ENCODE measurements around the gene LIPK.

The LIPK gene

DNA sequence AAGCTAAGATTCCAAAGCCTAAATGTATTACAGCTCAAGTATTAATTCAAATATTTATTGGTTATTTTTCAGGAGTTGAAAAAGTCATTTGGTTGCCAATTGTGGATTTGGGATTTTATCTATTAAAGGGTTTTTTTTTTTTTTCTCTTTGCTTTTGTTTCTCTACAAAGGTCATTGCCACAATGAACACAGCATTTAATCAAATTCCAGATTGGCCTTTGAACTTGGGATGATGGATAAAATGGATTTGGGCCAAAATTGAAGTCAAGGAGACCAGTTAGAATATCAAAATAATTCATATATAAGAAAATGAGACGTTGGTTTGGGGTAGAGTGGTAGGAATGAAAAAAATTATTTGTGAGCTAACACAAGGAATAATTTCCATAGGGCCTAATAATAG is 63.3 kb downstream of the LIPK start:
- Histone ChIP-seq H2AFZ (ENCODE audit: low read depth, low read length) (no peak overlapping the region), H3K9me3 (ENCODE audit: low read length) (no peaks in the 10 kb centered on the region), H3K36me3 (ENCODE audit: insufficient read depth, low read length) (no peaks in the 10 kb centered on the region), H3K4me1 (ENCODE audit: insufficient read depth, low read length) (no peaks in the 10 kb centered on the region), H3K27me3 (ENCODE audit: insufficient read depth, low read length) (no peaks in the 10 kb centered on the region), H3K4me3 (ENCODE audit: low read length) (no peak overlapping the region)

DNA sequence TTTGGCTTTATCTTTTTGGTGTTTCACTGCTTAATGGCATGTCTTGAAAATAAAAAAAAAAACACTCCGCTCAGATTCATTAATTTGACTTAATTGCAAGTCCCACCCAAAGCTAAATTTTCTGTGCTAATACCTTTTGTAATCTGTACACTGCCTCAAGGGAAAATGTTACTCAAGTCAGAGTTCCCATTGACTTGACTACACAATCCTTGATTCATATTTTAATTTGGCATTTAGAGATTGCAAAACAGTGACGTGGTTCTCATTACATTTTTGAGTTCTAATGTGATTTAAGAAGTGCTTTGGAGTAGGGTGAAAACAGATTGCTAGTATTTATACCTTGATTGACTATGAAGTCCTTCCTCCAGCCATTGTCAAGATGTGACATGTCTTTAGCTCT is 75.2 kb downstream of the LIPK start:
- Histone ChIP-seq H2AFZ (ENCODE audit: low read depth, low read length) (no peak overlapping the region), H3K4me1 (ENCODE audit: insufficient read depth, low read length) (no peaks in the 10 kb centered on the region), H3K4me3 (ENCODE audit: low read length) (no peak overlapping the region), H3K36me3 (ENCODE audit: insufficient read depth, low read length) (no peaks in the 10 kb centered on the region), H3K27me3 (ENCODE audit: insufficient read depth, low read length) (no peaks in the 10 kb centered on the region), H3K9me3 (ENCODE audit: low read length) (no peaks in the 10 kb centered on the region)

DNA sequence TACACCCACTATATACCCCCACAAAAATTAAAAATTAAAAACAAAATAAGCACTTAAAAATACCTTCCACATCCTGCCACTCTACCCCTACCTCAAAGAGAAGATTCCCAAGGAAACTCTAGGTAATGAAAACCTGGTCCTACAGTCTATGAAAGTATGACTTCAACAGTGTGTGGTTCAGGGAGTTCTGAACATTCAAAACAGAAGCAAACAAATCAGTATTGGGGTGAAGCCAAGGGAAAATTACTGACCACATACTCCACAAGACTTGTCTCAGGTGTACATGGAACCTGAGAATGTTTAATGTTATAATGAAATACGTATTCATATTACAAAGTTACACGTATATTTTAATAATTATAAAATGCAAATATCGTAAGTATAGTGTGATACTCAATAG is 76.2 kb downstream of the LIPK start:
- no peaks in the 10 kb centered on the region for H3K27me3 ChIP-seq (ENCODE audit: insufficient read depth, low read length)
- no peak overlapping the region for H3K4me3 ChIP-seq (ENCODE audit: low read length)
- H3K9me3 ChIP-seq (ENCODE audit: low read length): no peaks in the 10 kb centered on the region
- H3K36me3 ChIP-seq (ENCODE audit: insufficient read depth, low read length): no peaks in the 10 kb centered on the region
- H3K4me1 ChIP-seq (ENCODE audit: insufficient read depth, low read length): no peaks in the 10 kb centered on the region
- H2AFZ ChIP-seq (ENCODE audit: low read depth, low read length): no peak overlapping the region

DNA sequence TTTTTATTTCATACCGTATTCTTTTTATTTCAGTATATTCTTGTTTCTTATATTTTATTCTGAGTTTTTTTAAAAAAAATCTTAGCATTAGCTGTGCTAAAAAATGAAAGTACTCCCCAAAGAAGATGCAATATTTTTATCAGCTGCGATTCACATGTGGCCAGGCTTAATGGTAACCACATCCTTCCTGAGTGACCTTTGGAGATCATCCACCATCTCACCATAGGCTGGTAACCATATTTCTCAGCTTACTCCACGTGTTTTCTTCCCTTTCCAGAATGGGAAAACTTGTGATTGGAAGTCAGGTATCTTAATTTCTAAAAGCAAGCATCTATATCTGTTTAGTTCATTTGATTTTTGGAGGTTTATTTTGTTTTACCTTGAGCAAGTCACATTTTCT is 77.7 kb downstream of the LIPK start:
- Histone ChIP-seq H3K27me3 (ENCODE audit: insufficient read depth, low read length) (no peaks in the 10 kb centered on the region), H2AFZ (ENCODE audit: low read depth, low read length) (no peak overlapping the region), H3K4me1 (ENCODE audit: insufficient read depth, low read length) (no peaks in the 10 kb centered on the region), H3K36me3 (ENCODE audit: insufficient read depth, low read length) (no peaks in the 10 kb centered on the region), H3K4me3 (ENCODE audit: low read length) (no peak overlapping the region), H3K9me3 (ENCODE audit: low read length) (no peaks in the 10 kb centered on the region)

DNA sequence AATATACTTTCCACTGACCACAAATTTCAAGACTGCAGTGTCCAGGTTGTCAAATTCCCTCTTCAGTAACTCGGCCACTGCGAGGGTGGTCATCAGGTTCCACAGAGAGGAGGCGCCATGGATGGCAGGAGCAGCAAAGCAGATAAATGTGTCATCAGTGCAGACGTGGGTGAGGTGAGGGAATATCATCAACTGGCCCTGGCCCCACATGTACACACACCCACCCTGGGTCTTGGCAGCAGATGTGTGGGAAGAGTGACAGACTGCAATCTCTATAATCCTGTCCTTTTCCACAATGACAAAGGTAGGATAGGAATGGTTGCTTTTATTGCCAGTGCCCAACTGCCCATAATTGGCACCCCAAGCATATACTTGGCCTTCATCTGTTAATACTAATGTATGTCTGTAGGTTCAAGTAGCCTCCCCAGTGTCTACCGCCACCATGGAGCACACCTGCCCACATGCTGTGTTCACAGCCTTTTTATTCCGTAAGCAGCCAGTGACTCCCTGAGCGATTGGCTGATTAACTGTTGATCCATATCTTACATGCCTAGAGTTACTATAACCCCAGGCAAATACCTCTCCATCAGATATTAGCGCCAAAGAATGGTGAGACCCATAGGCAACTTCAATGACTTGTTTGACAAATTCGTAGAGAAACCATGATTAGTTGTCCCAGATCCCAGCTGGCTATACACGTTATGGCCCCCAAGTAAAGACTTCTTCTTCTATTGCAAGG is 80.2 kb downstream of the LIPK start:
- Histone ChIP-seq H2AFZ (ENCODE audit: low read depth, low read length) (no peak overlapping the region), H3K4me1 (ENCODE audit: insufficient read depth, low read length) (no peaks in the 10 kb centered on the region), H3K27me3 (ENCODE audit: insufficient read depth, low read length) (no peaks in the 10 kb centered on the region), H3K4me3 (ENCODE audit: low read length) (no peak overlapping the region), H3K9me3 (ENCODE audit: low read length) (no peaks in the 10 kb centered on the region), H3K36me3 (ENCODE audit: insufficient read depth, low read length) (no peaks in the 10 kb centered on the region)

DNA sequence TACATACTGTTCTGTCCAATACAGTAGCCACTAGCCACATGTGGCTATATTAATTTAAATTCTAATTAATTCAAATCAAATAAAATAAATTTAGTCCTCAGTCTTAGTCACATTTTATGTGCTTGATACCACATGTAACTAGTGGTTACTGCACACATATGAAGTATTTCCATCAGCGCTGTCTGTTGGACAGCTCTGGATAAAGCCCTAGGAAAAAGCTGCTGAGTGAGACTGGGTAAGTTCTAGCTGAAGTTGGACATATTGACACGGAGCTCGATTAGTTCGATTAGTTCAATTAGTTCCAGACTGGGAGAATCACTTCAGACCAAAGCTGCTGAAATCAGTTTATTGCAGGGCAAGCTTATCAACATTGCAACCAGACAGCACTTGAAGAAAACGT is 81.4 kb downstream of the LIPK start:
- Histone ChIP-seq H3K36me3 (ENCODE audit: insufficient read depth, low read length) (no peaks in the 10 kb centered on the region), H3K9me3 (ENCODE audit: low read length) (no peaks in the 10 kb centered on the region), H3K27me3 (ENCODE audit: insufficient read depth, low read length) (no peaks in the 10 kb centered on the region), H3K4me1 (ENCODE audit: insufficient read depth, low read length) (no peaks in the 10 kb centered on the region), H2AFZ (ENCODE audit: low read depth, low read length) (no peak overlapping the region), H3K4me3 (ENCODE audit: low read length) (no peak overlapping the region)

DNA sequence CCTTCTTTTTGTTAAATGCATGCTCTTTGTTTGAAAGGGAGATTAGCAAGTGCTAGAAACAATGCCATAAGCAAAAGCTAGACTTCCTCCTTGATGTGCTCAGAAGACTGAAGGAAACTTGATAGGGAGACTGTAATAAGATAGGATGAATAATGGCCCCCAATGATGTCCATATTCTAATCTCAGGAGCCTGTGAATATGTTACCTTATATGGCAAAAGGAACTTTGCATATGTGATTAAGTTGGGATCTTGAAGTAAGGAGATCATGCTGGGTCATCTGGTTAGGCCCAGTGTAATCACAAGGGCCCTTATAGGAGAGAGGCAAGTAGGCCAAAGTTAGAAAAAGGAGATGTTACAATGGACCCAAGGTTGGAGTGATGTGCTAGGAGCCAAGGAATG is 82.9 kb downstream of the LIPK start:
- H3K9me3 ChIP-seq (ENCODE audit: low read length): no peaks in the 10 kb centered on the region
- no peaks in the 10 kb centered on the region for H3K36me3 ChIP-seq (ENCODE audit: insufficient read depth, low read length)
- H2AFZ ChIP-seq (ENCODE audit: low read depth, low read length): no peak overlapping the region
- no peaks in the 10 kb centered on the region for H3K27me3 ChIP-seq (ENCODE audit: insufficient read depth, low read length)
- H3K4me3 ChIP-seq (ENCODE audit: low read length): no peak overlapping the region
- no peaks in the 10 kb centered on the region for H3K4me1 ChIP-seq (ENCODE audit: insufficient read depth, low read length)

DNA sequence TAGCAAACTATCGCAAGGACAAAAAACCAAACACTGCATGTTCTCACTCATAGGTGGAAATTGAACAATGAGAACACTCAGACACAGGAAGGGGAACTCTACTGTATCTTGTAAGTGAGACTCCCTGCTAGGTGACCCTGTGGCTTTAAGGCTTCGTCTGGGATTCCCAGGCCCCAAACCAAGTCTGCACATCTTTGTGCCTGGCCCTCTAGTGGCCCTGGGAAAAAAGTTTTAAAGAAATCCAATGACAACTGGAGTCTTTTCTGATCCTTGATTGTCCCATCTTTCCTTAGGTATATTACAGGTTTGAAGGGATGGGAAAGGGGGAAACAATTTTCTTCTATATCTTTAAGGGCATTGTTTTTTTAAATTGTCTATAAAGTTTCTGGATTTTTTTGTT is 85.9 kb downstream of the LIPK start:
- no peak overlapping the region for H2AFZ ChIP-seq (ENCODE audit: low read depth, low read length)
- H3K9me3 ChIP-seq (ENCODE audit: low read length): no peaks in the 10 kb centered on the region
- H3K27me3 ChIP-seq (ENCODE audit: insufficient read depth, low read length): no peaks in the 10 kb centered on the region
- H3K4me1 ChIP-seq (ENCODE audit: insufficient read depth, low read length): no peaks in the 10 kb centered on the region
- H3K4me3 ChIP-seq (ENCODE audit: low read length): no peak overlapping the region
- H3K36me3 ChIP-seq (ENCODE audit: insufficient read depth, low read length): no peaks in the 10 kb centered on the region

DNA sequence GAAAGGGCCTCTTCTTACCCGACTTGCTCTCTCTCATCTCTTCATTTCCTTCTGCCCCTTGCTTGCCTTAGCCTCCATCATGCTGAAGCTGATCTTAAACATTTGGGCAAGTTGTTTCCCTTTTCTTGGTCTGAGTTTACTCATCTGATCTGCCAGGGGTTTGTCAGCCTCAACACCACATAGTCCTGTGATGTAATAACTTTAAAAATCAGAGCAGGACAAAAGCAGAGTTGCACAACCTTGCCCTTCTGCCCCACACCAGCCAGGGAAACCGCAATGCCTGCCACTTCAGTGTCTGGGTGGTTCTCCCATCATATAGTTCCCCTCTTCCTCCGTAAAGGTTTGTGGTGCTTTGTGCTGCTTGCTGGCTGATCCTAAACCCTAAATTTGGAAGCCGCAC is 86.6 kb downstream of the LIPK start:
- H3K36me3 ChIP-seq (ENCODE audit: insufficient read depth, low read length): no peaks in the 10 kb centered on the region
- no peaks in the 10 kb centered on the region for H3K4me1 ChIP-seq (ENCODE audit: insufficient read depth, low read length)
- H2AFZ ChIP-seq (ENCODE audit: low read depth, low read length): no peak overlapping the region
- no peaks in the 10 kb centered on the region for H3K9me3 ChIP-seq (ENCODE audit: low read length)
- H3K4me3 ChIP-seq (ENCODE audit: low read length): no peak overlapping the region
- no peaks in the 10 kb centered on the region for H3K27me3 ChIP-seq (ENCODE audit: insufficient read depth, low read length)

DNA sequence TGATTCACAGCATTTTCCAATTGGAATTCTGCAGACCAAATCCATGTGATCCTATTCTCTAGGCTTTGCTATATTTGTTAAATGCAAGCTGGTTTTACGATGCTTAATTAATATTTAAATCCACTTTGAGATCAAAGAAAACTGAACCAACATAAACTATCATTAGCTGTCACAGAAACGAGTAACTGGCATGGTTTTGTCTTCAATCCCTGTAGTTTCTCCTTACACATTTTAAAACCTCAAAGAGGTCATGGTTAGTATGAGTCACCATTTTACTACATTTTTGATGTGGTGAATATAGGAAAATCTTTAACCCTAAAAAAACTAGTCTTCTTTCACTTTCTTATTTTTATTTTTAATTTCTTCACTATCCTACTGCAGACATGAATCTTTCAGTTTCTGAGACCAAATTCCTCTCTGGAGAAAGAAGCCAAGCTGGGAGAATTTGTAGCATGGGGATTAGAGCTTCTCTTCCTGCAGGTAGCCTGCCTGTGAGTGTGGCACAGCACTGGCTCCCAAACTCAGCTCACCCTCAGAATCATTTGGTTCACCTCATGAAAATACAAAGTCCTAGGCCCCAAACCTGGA is 87.8 kb downstream of the LIPK start:
- H3K9me3 ChIP-seq (ENCODE audit: low read length): no peaks in the 10 kb centered on the region
- H3K4me1 ChIP-seq (ENCODE audit: insufficient read depth, low read length): no peaks in the 10 kb centered on the region
- no peak overlapping the region for H2AFZ ChIP-seq (ENCODE audit: low read depth, low read length)
- H3K4me3 ChIP-seq (ENCODE audit: low read length): no peak overlapping the region
- no peaks in the 10 kb centered on the region for H3K36me3 ChIP-seq (ENCODE audit: insufficient read depth, low read length)
- H3K27me3 ChIP-seq (ENCODE audit: insufficient read depth, low read length): no peaks in the 10 kb centered on the region

DNA sequence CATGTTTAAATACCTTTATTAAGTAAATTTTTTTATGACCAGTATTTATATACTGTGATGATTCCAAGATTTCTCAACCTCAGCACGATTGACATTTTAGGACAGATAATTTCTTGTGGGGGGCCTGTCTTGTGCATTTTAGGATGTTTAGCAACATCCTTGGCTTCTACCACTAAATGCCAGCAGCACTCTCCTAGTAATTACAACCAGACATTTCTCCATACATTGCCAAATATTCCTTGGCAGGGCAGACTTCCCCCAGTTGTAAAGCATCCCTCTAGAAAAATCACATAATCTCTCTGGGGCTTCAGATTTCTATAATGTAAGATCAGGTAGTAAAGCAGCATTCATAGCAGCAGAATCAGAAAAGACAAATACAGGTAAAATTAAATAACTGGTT is 88.7 kb downstream of the LIPK start:
- no peaks in the 10 kb centered on the region for H3K4me1 ChIP-seq (ENCODE audit: insufficient read depth, low read length)
- H3K36me3 ChIP-seq (ENCODE audit: insufficient read depth, low read length): no peaks in the 10 kb centered on the region
- no peak overlapping the region for H3K4me3 ChIP-seq (ENCODE audit: low read length)
- H3K27me3 ChIP-seq (ENCODE audit: insufficient read depth, low read length): no peaks in the 10 kb centered on the region
- H3K9me3 ChIP-seq (ENCODE audit: low read length): no peaks in the 10 kb centered on the region
- H2AFZ ChIP-seq (ENCODE audit: low read depth, low read length): no peak overlapping the region

DNA sequence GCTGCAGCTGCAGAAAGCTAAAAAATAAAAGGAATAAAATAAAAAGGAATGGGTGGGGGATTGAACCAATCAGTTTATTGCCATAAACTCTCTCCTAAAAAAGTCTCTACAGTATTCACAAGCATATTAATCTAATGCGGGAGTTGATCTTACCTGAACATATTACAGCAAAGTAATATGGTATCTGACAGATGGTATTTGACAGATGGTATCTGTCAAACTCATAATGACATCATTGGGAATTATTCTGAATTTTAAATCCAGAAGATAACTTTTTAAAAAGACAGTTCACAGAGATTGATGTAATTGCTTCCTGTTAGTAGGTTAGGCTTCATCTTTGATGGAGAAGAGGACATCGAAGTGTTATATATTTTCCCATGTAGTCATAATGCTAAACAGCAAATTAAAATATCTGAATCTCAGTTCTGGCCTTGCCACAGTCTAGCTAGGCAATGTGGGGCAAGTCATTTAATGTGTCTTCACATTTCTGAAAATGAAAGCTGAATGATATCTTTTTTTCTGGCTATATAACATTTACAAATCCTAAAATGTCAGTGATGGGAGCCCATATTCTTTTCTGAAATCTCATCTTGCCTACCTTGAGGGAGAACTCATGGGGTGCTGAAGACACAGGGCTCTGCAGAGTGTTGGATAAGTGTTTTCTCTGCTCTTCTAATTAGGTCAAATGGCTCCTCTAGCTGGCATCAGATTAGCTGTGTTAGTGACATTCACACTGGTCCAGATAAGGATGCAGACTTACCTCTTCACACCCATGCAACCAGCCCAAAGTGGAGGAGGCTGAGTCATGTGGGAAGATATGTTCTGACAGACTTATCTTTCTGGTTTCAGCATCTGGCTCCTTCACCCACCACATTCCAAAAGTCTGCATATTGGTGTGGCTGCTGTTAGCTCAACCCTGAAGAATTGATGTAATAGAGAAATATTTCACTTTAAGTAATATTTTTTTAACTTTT is 94.4 kb downstream of the LIPK start:
- Histone ChIP-seq H3K4me3 (ENCODE audit: low read length) (no peak overlapping the region), H3K9me3 (ENCODE audit: low read length) (no peaks in the 10 kb centered on the region), H3K4me1 (ENCODE audit: insufficient read depth, low read length) (no peaks in the 10 kb centered on the region), H3K36me3 (ENCODE audit: insufficient read depth, low read length) (no peaks in the 10 kb centered on the region), H2AFZ (ENCODE audit: low read depth, low read length) (no peak overlapping the region), H3K27me3 (ENCODE audit: insufficient read depth, low read length) (no peaks in the 10 kb centered on the region)

All from neuron (in vitro differentiated cells).